HepG2 (cell line): ENCODE results near the gene RASSF4. TPM values are rescaled to one million over a fixed set of nuclear protein-coding genes. Genes with fewer than 3 reads are reported as not detected.

ENCODE experiments used
- ATAC-seq: fragments of 200-7000 bp; cut with Tn5 transposase; 3 replicates; pipeline ENCODE4 v1.9.1; 2020; ENCODE audit warnings: mild to moderate bottlenecking, moderate library complexity
- BruUV-seq: library from RNA; stranded (reverse); fragments of 400-500 nt; replicated peaks from 2 replicates; lab custom pipeline; 2021; lab: Mats Ljungman, UMichigan
- CTCF ChIA-PET: fragments of 300-600 bp; formaldehyde crosslinking; extraction: SDS; loops from one replicate; lab custom pipeline; 2021; ENCODE audit warnings: low total read pairs, inconsistent platforms, low intra/inter-chr PET ratio; lab: Yijun Ruan, JAX
- POLR2A ChIA-PET: fragments of 350-600 bp; sonication (Branson Sonifier 250); formaldehyde crosslinking; loops from one replicate; lab custom pipeline; 2020; ENCODE audit warnings: antibody characterized with exemption, inconsistent platforms; lab: Yijun Ruan, JAX
- DNase-seq: peaks from one replicate; pipeline ENCODE4 v3.0.0-alpha.2; 2015; ENCODE audit warnings: low spot score
- FAIRE-seq: peaks from 3 replicates; lab custom pipeline; 2011; peaks lifted over from hg19 to GRCh38; lab: Jason Lieb, UNC
- H2AFZ ChIP-seq: one replicate; pipeline ENCODE4 v1.6.1; 2011; ENCODE audit warnings: low read length, inconsistent platforms
- H3K27ac ChIP-seq: fragments of 300-600 bp; 3 replicates; pipeline ENCODE4 v1.8.0; 2011; ENCODE audit warnings: mixed run types, mild to moderate bottlenecking, mixed read lengths, low read length, inconsistent platforms; ENCODE audit not compliant: insufficient read depth; ENCODE audit errors: extremely low read length
- H3K27me3 ChIP-seq, 2 experiments: fragments of 200-600 bp in 1 of 2; 2 replicates in 1 of 2; 3 replicates in 1 of 2; pipeline versions ENCODE4 v1.6.0 to v1.8.0; 2011; ENCODE audit warnings: low read length in 2 of 2, mild to moderate bottlenecking in 2 of 2, moderate library complexity in 2 of 2, inconsistent platforms in 1 of 2; ENCODE audit not compliant: insufficient read depth in 2 of 2, control insufficient read depth in 1 of 2
- H3K36me3 ChIP-seq, 2 experiments: fragments of 200-600 bp in 1 of 2; replicated peaks in 1 of 2; 2 replicates in 1 of 2; 3 replicates in 1 of 2; pipeline versions ENCODE4 v1.5.1 to v1.8.0; 2011; ENCODE audit warnings: low read length in 2 of 2, inconsistent platforms in 1 of 2; ENCODE audit not compliant: insufficient read depth in 2 of 2, control insufficient read depth in 1 of 2
- H3K4me1 ChIP-seq: 2 replicates; pipeline ENCODE4 v1.5.1; 2012; ENCODE audit warnings: low read length, inconsistent platforms; ENCODE audit not compliant: insufficient read depth
- H3K4me2 ChIP-seq: 2 replicates; pipeline ENCODE4 v1.6.0; 2011; ENCODE audit warnings: low read depth, low read length, inconsistent platforms
- H3K4me3 ChIP-seq, 3 experiments: fragments of 200-600 bp in 1 of 3; sonication (generic), shearing (Covaris generic) in 1 of 3; replicated peaks in 1 of 3; 2 replicates each; pipeline ENCODE4 v1.5.1; 2011 to 2016; ENCODE audit warnings: low read length in 3 of 3, inconsistent platforms in 2 of 3, low read depth in 2 of 3, mild to moderate bottlenecking in 2 of 3, control low read depth in 1 of 3, mixed read lengths in 1 of 3; ENCODE audit not compliant: insufficient read depth in 1 of 3
- H3K79me2 ChIP-seq: one replicate; pipeline ENCODE4 v1.6.1; 2011; ENCODE audit warnings: low read length, inconsistent platforms; ENCODE audit not compliant: insufficient read depth
- H3K9ac ChIP-seq: 2 replicates; pipeline ENCODE4 v1.6.0; 2011; ENCODE audit warnings: mild to moderate bottlenecking, low read depth, low read length, inconsistent platforms; ENCODE audit not compliant: insufficient read depth
- H3K9me3 ChIP-seq: 2 replicates; pipeline ENCODE4 v1.5.1; 2012; ENCODE audit warnings: mild to moderate bottlenecking, low read length
- H4K20me1 ChIP-seq: 2 replicates; pipeline ENCODE4 v1.6.0; 2011; ENCODE audit warnings: inconsistent platforms, mild to moderate bottlenecking, low read length, moderate library complexity; ENCODE audit not compliant: insufficient read depth
- AHR ChIP-seq: IDR thresholded peaks from 2 replicates; pipeline ENCODE4 v1.6.1; 2018; ENCODE audit warnings: missing genetic modification reagents, missing compliant biosample characterization
- DMTF1 ChIP-seq: sonication (generic); formaldehyde crosslinking; IDR thresholded peaks from 2 replicates; pipeline ENCODE4 v1.4.0; 2020; ENCODE audit warnings: mild to moderate bottlenecking, missing genetic modification reagents
- KDM4B ChIP-seq: sonication (generic); formaldehyde crosslinking; IDR thresholded peaks from 2 replicates; pipeline ENCODE4 v1.4.0; 2020; ENCODE audit warnings: missing genetic modification reagents
- MED1 ChIP-seq: sonication (generic); formaldehyde crosslinking; IDR thresholded peaks from 2 replicates; pipeline ENCODE4 v1.4.0; 2020; ENCODE audit warnings: missing genetic modification reagents
- MED8 ChIP-seq: sonication (generic); formaldehyde crosslinking; IDR thresholded peaks from 2 replicates; pipeline ENCODE4 v1.8.1; 2023; ENCODE audit warnings: mild to moderate bottlenecking, missing genetic modification reagents; ENCODE audit not compliant: insufficient replicate concordance
- NFKB2 ChIP-seq: sonication (generic); formaldehyde crosslinking; IDR thresholded peaks from 2 replicates; pipeline ENCODE4 v1.4.0; 2020; ENCODE audit warnings: missing genetic modification reagents, borderline replicate concordance
- RARA ChIP-seq: IDR thresholded peaks from 2 replicates; pipeline ENCODE4 v1.6.1; 2016; ENCODE audit warnings: missing genetic modification reagents, missing compliant biosample characterization
- SP2 ChIP-seq: sonication (generic); formaldehyde crosslinking; IDR thresholded peaks from 2 replicates; pipeline ENCODE4 v1.5.1; 2020; ENCODE audit warnings: mild to moderate bottlenecking, missing genetic modification reagents
- ZBTB37 ChIP-seq: sonication (generic); formaldehyde crosslinking; IDR thresholded peaks from 2 replicates; pipeline ENCODE4 v1.4.0; 2020; ENCODE audit warnings: mild to moderate bottlenecking, missing genetic modification reagents
- ZBTB7A ChIP-seq: sonication (generic); formaldehyde crosslinking; IDR thresholded peaks from 2 replicates; pipeline ENCODE4 v1.8.0; 2022; ENCODE audit warnings: mild to moderate bottlenecking, missing genetic modification reagents
- ZNF678 ChIP-seq: sonication (generic); formaldehyde crosslinking; IDR thresholded peaks from 2 replicates; pipeline ENCODE4 v1.4.0; 2020; ENCODE audit warnings: mild to moderate bottlenecking, missing genetic modification reagents
- ZSCAN31 ChIP-seq: sonication (generic); formaldehyde crosslinking; IDR thresholded peaks from 2 replicates; pipeline ENCODE4 v1.5.0; 2020; ENCODE audit warnings: low read depth, mild to moderate bottlenecking, missing genetic modification reagents
- ZSCAN9 ChIP-seq: IDR thresholded peaks from 2 replicates; pipeline ENCODE4 v1.6.1; 2016; ENCODE audit warnings: borderline replicate concordance
- ZZZ3 ChIP-seq: sonication (generic); formaldehyde crosslinking; IDR thresholded peaks from 2 replicates; pipeline ENCODE4 v1.4.0; 2020; ENCODE audit warnings: missing genetic modification reagents, mild to moderate bottlenecking, borderline replicate concordance
- WGBS: methylation state at CpG from one replicate; pipeline ENCODE4 v1.1.6; 2017; ENCODE audit warnings: low lambda C conversion rate; 5-methylcytosine and 5-hydroxymethylcytosine counted together
- in situ Hi-C: cut with HindIII; loops from 2 replicates; pipeline ENCODE4 v1.10.0; 2017; ENCODE audit warnings: low pct_unique_long_range_greater_than_20kb; ENCODE audit not compliant: extremely low pct_ligation_motif_present
- intact Hi-C: fragments of 100-400 bp; cut with micrococcal nuclease; formaldehyde crosslinking; loops from one replicate; pipeline ENCODE4 v1.10.0; 2022; ENCODE audit not compliant: unreplicated experiment
- polyA plus RNA-seq, 8 experiments: library from polyadenylated mRNA; depleted of rRNA in 3 of 8; stranded (reverse) in 7 of 8; unstranded in 1 of 8; fragments of >200 nt; fragmentation: Illumina TruSeq in 4 of 8; extraction: Trizol in 4 of 8; gene quantifications; 2 replicates each; pipeline versions ENCODE4 v1.2.1 to v1.2.3, GENCODE V29; 2011 to 2016; ENCODE audit warnings: low read depth in 4 of 8, missing spikeins in 1 of 8, mixed read lengths in 1 of 8; ENCODE audit not compliant: insufficient read depth in 1 of 8
- total RNA-seq, 5 experiments: library from RNA; depleted of rRNA; stranded (reverse); fragments of >200 nt; fragmentation: Illumina TruSeq; extraction: Trizol; gene quantifications; 2 replicates each; pipeline ENCODE4 v1.2.3, GENCODE V29; 2016; ENCODE audit warnings: low read depth in 1 of 5
- TF ChIP-seq, protein P1 (sequence below): IDR thresholded peaks from 2 replicates; pipeline ENCODE4 v1.6.1; 2016; ENCODE audit warnings: missing compliant biosample characterization, missing genetic modification reagents, borderline replicate concordance
- TF ChIP-seq, protein P2 (sequence below): sonication (generic); formaldehyde crosslinking; IDR thresholded peaks from 2 replicates; pipeline ENCODE4 v1.4.0; 2020; ENCODE audit warnings: mild to moderate bottlenecking, low read depth, missing genetic modification reagents

The RASSF4 gene
- total and polyA plus RNA-seq, 2 of the 13 experiments (the other 11 are each of a cell fraction or from before 2014, with no cell fraction given): 34.0 to 51.7 TPM

- peaks cover 56% of the 10 kb centered on the region for H3K4me1 ChIP-seq
- WGBS: 13% methylated on average over 5 of the region's 10 CpGs
- peak; percentile 40 for ATAC-seq
- H3K9me3 ChIP-seq: no peaks in the 10 kb centered on the region
- peak; percentile 83 for DNase-seq
- FAIRE-seq: no peak
- H3K36me3 ChIP-seq: peaks cover 12 to 39% of the 10 kb centered on the region in 2 experiments; a peak in 4 of 5 replicates
- no TSS peak for BruUV-seq
- intact Hi-C loops: loop anchor here (1.0 to 2.0 kb wide), 2 partner anchors 15 to 43 kb away; no protein-coding TSS in a partner anchor
- peak overlapping the region; percentile 90 for H3K4me2 ChIP-seq
- POLR2A ChIA-PET: interaction anchor here (1.0 to 12.6 kb wide), 11 partner anchors 13 to 65 kb away, joined by 4 to 863 read pairs (median 20); partner anchors contain the start of genes RASSF4, TMEM72 and ZNF22
- H3K27me3 ChIP-seq: no peaks in the 10 kb centered on the region; a peak in 1 of 5 replicates
- peak overlapping the region; percentile 95 for H3K9ac ChIP-seq
- H3K27ac ChIP-seq: peak overlapping the region; percentile 97
- no peak overlapping the region for H2AFZ ChIP-seq
- peak overlapping the region in 2 of 3 experiments; percentile 64 to 89; a peak in 5 of 6 replicates for H3K4me3 ChIP-seq
- H3K79me2 ChIP-seq: peaks cover 30% of the 10 kb centered on the region
- CTCF ChIA-PET: interaction anchor here (0.7 to 3.8 kb wide), 6 partner anchors 9 to 43 kb away, joined by 3 to 64 read pairs (median 5); partner anchors contain the start of gene RASSF4
- H4K20me1 ChIP-seq: peaks cover 40% of the 10 kb centered on the region
- in situ Hi-C loops: loop anchor here (5.0 kb wide), 1 partner anchor 43 kb away; no protein-coding TSS in a partner anchor
- TF ChIP-seq, protein P1, sequence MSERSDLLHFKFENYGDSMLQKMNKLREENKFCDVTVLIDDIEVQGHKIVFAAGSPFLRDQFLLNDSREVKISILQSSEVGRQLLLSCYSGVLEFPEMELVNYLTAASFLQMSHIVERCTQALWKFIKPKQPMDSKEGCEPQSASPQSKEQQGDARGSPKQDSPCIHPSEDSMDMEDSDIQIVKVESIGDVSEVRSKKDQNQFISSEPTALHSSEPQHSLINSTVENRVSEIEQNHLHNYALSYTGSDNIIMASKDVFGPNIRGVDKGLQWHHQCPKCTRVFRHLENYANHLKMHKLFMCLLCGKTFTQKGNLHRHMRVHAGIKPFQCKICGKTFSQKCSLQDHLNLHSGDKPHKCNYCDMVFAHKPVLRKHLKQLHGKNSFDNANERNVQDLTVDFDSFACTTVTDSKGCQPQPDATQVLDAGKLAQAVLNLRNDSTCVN (CRISPR knock-in tag): no peak
- TF ChIP-seq ZBTB7A (no peak), ZBTB37 (CRISPR knock-in tag) (no peak), KDM4B (CRISPR knock-in tag) (peak; percentile 71; the same call in 1 of the 2 replicates), ZNF678 (no peak), ZSCAN9 (peak; percentile 22; the same call in 1 of the 2 replicates), SP2 (peak; percentile 31; the same call in 1 of the 2 replicates), ZSCAN31 (CRISPR knock-in tag) (peak; percentile 56; the same call in 1 of the 2 replicates), DMTF1 (CRISPR knock-in tag) (no peak), MED1 (CRISPR knock-in tag) (peak; percentile 84), AHR (CRISPR knock-in tag) (no peak), RARA (CRISPR knock-in tag) (peak; percentile 61; the same call in 1 of the 2 replicates), ZZZ3 (CRISPR knock-in tag) (peak; percentile 57; the same call in 1 of the 2 replicates), MED8 (CRISPR knock-in tag) (no peak), NFKB2 (0 out of 2 replicates have a peak, but pooled peaks have one; percentile 15)
- TF ChIP-seq, protein P2, sequence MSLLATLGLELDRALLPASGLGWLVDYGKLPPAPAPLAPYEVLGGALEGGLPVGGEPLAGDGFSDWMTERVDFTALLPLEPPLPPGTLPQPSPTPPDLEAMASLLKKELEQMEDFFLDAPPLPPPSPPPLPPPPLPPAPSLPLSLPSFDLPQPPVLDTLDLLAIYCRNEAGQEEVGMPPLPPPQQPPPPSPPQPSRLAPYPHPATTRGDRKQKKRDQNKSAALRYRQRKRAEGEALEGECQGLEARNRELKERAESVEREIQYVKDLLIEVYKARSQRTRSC (CRISPR knock-in tag): 0 out of 2 replicates have a peak, but pooled peaks have one; percentile 57
These were observed 16.1 kb downstream of the RASSF4 start for GRCh38 chr10:44975431-44976331.
